ENCODE measurements around the gene WDR82. TPM values are rescaled to one million over a fixed set of nuclear protein-coding genes. Genes with fewer than 3 reads are reported as not detected.

Gene WDR82
- total RNA-seq, 2 donors from 2014 or later, result 57.1 to 60.9 TPM

DNA sequence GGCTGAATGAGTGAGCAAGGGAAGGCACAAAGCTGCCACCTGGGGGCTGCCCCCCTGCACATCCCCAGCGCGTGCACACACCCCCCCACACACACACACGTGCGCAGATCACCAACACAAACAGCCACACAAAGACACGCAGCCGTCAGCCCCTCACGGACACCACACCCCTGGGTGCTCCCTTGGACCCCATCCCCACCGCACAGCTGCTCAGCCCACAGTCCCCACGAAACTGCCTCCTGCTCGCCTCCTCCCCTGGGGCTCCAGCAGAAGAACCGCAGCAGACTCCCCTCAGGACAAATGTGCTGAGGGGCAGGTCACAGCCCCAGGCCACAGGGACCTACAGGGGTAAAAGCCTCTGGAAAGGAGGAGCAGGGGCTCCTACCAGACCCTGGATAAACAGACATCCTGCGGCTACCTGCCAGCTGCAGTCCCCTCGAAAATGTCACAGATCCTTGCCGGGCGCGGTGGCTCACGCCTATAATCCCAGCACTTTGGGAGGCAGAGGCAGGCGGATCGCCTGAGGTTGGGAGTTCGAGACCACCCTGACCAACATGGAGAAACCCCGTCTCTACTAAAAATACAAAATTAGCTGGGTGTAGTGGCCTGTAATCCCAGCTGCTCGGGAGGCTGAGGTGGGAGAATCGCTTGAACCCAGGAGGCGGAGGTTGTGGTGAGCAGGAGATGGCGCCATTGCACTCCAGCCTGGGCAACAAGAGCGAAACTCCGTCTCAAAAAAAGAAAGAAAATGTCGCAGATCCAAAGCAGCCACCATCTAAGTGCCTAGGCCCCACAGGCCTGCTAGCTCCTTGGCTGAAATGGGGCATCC is 46.0 kb downstream of the WDR82 start:
- DNase-seq, result no peak
- intact Hi-C loops (cut with DNase I, micrococcal nuclease), result loop anchor here (5.0 kb wide), 1 partner anchor 105 kb away; no protein-coding TSS in a partner anchor

DNA sequence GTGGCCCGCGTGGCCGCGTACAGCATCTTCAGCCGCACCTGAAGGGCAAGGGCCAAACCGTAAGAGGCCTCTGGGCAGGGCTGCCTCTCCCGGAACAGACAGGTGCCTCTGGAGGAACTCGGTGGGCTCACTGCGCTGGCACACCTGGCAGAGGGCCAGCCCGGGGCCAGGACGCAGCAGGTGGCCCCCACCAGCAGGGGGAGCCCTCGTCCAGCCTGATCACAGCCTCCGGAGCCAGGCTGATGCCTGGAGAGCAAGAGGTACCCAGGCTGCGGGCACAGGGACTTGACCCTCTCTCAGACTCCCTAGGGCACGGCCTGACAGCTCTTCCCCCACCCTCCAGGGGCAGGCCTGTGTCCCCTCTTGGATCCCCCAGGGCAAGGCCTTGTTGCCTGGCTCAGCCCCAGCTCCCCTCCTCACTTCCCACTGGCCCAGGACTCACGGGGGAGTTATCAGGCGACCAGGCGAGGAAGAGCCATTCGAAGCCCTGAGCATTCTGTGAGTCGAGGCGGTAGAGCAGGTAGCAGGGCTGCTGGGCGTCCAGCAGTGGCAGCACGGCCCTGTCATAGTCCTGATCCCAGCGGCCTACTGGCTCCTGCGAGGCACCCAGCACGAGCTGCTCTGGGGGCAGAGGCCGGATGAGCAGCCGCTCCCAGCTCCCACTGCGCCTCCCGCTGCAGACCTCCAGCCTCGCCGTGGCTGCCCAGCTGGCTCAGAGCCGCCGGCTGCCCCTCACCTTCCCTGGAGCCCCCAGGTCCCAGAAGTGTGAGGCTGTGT is 46.8 kb downstream of the WDR82 start:
- DNase-seq, result peak; percentile 69 to 86
- ATAC-seq, result peak; percentile 82
- intact Hi-C loops (cut with DNase I, micrococcal nuclease), result loop anchor here (5.0 kb wide), 1 partner anchor 106 kb away; no protein-coding TSS in a partner anchor

More for the DNA sequence above, 46.0 kb downstream of the WDR82 start:
- ATAC-seq, result no peak

DNA sequence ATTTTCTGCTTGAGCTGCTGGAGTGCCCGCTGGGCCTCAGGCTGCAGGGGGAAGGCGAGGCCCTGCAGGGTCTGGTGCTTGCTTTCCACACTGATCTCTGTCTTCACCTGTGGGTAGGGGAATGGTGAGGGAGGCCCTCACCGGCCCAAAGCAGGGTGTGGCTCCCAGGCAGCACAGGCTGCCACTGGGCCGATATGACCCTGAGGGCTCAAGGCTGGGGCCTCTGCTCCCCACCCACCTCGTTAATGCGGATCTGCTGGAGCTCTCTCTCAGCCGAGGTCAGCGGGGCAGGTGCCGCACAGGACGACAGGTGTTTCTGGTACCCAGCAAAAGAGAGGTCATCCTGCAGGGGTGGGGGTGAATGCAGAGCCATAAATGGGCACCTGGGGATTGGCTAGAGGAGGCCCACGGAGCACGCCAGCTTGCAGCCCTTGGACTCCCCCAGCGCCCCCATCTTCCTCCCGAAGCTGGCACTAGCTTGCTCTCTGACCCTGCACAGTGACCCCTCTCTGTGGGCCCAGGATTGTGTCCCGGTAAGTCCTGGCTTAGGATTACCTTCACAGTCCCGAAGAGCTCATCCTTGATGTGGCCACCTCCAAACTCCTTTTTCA is 47.5 kb downstream of the WDR82 start:
- intact Hi-C loops (cut with DNase I, micrococcal nuclease), result loop anchor here (5.0 kb wide), 1 partner anchor 106 kb away; no protein-coding TSS in a partner anchor
- DNase-seq, result no peak
- ATAC-seq, result no peak

DNA sequence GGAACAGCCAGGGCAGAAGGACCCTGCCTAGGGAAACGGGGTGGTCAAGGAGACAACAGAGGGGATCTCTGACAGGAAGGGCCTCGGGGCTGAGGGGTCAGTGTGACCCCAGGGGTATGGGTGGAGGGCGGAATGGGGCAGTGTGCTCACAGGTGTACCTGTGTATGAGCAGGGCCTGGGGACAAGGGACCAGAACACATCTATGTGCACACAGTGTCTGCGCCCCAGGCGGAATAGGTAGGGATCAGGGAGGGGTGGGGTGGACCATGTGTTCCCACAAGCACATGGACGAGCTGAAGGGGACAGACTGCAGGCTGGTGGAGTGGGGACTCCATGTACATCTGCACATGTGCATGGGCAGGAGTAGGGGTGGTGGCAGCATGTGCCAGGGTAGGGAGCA is 48.0 kb downstream of the WDR82 start:
- intact Hi-C loops (cut with DNase I, micrococcal nuclease), result loop anchor here (5.0 kb wide), 1 partner anchor 107 kb away; no protein-coding TSS in a partner anchor
- DNase-seq (no peak), ATAC-seq (no peak)

DNA sequence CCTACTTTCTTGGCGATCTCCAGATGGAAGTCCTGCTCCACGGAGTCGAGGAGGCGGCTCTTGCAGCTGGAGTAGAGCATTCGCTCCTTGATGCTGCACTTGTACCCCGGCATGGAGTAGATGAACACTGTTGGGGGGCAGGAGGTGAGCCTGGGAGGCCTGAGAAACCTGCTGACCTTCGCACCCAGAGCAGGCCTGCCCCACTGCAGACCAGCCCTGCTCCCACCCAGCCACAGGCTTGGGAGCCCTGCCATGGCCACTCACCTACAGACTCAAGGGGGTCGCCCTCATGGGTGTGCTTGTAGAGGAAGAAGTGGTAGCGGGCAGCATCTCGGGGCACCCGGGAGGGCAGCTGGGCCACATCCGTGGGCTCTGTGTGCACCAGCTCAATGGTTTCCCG is 48.8 kb downstream of the WDR82 start:
- intact Hi-C loops (cut with DNase I, micrococcal nuclease), result loop anchor here (5.0 kb wide), 1 partner anchor 108 kb away; no protein-coding TSS in a partner anchor
- DNase-seq (no peak), ATAC-seq (no peak)

DNA sequence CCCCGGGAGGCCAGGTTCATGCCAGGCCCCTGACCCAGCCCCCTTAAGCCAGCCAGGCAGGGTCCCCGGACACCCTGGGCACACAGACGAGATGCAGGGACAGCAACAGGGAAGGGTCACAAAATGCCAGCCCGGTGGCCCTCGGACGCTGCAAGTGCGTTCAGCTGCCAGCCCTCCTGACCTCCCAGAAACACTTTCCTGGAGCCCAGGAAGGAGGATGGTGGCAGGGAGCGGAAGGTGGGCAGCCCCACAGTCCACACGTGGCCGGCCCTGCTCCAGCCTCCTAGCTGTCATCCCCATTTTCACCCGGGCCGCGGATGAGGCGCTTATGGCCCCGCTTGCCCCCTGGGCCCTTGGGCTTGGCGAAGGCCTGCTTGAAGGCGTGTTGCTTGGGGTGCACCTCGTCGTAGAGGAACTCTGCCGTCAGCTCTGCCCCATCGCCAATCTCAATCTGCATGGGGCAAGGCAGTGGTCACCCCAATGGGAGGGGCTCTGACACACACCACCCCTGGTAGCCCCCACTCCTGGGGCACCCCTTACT is 49.6 kb downstream of the WDR82 start:
- ATAC-seq, result no peak
- intact Hi-C loops (cut with DNase I, micrococcal nuclease), result no loop called here
- DNase-seq, result no peak

DNA sequence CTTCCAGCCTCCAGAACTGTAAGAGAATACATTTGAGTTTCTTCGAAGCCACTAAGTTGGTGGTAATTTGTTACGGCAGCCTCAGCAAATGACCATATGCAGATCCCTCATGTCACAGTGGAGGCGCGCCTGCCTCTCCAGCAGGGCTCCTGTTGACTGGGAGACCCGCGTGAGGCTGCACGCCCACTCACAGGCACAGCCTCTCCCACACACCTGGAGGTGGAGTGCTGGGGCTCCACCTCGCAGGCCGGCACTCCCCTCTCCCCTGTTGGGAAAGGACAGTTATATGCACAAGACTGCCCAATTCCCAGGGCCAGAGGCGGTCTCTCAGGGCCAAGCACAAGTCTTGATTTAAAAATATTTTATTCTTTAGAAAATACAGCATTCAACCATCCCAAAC is 50.2 kb downstream of the WDR82 start:
- intact Hi-C loops (cut with DNase I, micrococcal nuclease), result no loop called here
- DNase-seq, result no peak
- no peak for ATAC-seq

DNA sequence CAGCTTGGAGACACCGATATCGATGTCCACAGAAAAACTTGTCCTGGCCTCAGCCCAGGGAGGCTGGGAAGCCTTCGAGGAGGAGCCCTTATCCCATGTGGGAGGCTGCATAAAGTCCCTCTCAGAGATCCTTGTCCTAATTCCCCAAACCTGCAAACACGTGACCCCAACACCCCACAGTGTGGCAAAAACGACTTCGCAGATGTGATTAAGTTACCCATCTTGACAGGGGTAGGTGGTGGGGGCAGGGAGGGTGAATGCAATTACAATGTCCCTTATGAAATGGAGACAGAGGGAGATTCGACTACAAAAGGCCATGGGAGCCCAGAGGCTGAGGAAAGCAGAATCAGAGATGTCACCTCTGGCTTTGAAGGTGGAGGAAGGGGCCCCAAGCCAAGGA is 50.7 kb downstream of the WDR82 start:
- DNase-seq (no peak), ATAC-seq (no peak)
- intact Hi-C loops (cut with DNase I, micrococcal nuclease), result no loop called here

DNA sequence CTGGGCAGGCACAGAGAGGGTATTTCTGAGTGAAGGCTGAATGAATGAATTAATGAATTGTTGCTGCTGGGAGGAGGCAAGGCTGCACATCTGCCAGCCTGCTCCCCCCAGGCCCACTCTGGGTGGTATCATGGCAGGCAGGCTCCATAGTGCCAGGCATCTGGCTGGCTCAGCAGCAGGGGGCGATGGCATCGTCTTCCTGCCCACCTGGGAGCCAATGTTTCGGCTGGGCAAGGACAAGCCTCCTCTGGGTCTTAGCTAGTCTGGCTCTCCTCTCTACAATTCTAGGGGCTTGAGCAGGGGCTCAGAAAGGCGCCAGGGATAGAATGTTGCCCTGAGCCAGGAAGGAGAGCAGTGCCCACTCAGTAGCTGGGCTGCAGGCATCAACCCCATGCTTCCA is 51.3 kb downstream of the WDR82 start:
- DNase-seq (no peak), ATAC-seq (no peak)
- intact Hi-C loops (cut with DNase I, micrococcal nuclease), result no loop called here

DNA sequence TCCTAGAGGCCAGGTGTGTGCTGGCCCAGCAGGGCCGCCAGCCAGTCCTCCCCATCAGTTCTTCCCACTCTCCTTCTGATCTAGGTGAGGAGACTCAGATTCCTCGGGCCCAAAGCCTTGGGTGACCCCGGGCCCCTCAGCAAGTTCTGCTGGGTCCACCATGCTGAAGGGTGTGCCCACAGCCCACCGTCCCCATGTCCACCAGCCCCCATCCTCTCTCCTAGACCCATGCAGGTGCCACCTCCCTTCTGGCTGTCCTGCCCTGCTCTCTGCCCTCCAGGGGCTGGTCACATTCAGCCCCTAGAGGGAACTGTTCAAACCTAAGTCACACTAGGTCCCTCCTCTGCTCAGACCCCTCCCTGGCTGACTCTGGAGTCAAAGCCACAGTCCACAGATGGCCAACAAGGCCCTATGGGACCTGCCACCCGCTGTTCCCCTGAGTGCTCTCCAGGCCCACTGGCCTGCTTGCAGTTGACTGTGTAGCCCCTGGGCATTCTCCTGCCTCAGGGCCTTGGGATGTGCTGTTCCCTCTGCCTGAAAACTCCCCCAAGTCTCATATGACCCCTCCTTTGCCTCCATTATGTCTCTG is 52.1 kb downstream of the WDR82 start:
- no peak for ATAC-seq
- DNase-seq, result no peak
- intact Hi-C loops (cut with DNase I, micrococcal nuclease), result no loop called here

DNA sequence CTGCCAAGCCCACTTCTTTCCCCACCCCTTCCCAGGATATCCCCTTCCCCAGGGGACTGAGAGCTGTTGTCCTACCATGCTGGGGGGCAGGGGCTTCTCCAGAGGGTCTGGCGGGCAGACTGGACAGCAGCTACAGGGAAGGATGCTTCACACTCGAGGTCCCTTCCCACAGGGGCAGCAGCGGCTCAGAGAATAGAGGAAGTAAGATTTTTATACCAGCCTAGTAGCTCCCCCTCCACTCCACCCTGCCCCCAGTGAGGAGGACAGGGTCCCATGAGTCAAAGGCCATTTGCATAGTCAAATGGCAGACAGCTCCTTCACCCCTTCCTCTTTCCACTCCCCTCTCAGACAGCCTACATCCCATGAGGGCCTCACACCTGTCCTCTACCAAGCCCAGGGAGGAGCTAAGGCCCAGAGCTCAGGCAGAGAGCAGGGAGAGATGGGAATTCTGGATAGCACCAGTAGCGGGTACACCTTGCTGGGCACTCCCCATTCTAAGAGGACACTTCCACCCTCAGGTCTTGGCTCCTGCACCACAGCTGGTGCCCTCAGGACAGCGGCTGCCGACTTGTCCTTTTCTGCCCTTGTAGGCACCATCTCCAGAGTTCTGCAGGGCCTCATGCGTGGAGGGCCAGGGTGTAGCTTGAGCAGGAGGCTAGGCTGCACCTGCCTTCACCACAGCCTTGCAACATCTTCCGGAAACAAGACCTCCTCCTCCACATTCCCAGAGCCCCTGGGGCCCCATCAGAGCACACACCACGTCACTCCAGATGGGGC is 52.8 kb downstream of the WDR82 start, which contains the start of gene TLR9:
Gene TLR9, minus strand, starts transcription at position 194 of the 777 bp plus-strand sequence. Its CDS starts 116 bp downstream, at position 78.
- intact Hi-C loops (cut with DNase I, micrococcal nuclease), result no loop called here
- ATAC-seq (peak; percentile 5), DNase-seq (peak in 1 of 2 donors; percentile 45)

DNA sequence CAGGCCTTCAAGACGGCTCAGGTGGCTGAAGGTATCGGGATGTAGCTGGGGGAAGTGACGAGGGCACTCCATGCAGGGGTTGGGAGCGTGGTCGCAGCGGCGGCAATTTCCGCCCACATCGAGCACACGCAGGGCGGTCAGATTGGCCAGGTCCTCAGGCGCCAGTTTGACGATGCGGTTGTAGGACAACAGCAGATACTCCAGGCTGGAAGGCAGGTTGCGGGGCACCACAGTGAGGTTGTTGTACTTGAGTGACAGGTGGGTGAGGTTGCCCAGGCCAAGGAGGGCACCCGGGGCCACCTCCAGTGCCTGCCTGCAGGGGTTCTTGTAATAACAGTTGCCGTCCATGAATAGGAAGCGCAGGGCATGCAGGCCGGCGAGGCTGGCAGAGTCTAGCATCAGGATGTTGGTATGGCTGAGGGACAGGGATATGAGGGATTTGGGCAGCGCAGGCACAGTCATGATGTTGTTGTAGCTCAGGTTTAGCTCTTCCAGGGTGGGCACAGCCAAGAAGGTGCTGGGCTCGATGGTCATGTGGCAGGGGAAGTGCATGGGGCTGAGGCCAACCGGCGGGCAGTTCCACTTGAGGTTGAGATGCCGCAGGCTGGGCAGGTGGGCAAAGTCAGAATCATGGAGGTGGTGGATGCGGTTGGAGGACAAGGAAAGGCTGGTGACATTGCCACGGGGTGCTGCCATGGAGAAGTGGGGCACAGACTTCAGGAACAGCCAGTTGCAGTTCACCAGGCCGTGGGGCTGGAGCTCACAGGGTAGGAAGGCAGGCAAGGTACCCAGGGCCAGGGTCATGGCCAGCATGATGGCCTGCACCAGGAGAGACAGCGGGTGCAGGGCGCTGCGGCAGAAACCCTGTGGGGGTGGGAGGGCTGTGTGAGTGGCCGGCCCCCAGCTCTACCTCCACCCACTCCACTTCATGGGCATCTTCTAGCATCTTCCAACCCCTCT is 54.7 kb downstream of the WDR82 start:
- intact Hi-C loops (cut with DNase I, micrococcal nuclease), result no loop called here
- ATAC-seq (no peak), DNase-seq (peak in 1 of 2 donors; percentile 14)

DNA sequence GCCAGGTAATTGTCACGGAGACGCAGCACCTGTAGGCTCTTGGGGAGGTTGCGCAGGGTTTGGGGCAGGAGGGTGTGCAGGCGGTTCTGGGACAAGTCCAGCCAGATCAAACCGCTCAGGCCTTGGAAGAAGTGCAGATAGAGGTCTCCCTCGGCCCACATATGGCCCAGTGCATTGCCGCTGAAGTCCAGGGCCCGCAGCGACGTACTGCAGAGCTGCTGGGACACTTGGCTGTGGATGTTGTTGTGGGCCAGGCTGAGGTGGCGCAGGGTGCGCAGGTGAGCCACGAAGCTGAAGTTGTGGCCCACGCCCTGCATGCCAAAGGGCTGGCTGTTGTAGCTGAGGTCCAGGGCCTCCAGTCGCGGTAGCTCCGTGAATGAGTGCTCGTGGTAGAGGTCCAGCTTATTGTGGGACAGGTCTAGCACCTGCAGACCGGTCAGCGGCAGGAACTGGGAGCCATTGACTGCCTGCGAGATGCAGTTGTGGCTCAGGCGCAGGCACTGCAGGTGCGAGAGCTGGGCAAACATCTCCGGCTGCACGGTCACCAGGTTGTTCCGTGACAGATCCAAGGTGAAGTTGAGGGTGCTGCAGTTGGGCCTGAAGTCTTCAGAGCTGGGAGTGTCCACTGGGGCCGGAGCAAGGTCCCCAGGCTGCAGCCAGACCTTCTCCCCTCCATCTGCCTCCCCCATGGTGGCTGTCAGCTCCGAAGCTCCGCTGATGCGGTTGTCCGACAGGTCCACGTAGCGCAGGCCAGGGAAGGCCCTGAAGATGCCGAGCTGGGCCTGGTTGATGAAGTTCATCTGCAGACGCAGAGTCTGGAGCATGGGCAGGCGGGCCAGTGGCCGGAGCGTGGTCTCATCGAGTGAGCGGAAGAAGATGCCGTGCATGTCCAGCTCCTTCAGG is 55.9 kb downstream of the WDR82 start:
- ATAC-seq (no peak), DNase-seq (peak in 1 of 2 donors; percentile 21)
- intact Hi-C loops (cut with DNase I, micrococcal nuclease), result no loop called here

DNA sequence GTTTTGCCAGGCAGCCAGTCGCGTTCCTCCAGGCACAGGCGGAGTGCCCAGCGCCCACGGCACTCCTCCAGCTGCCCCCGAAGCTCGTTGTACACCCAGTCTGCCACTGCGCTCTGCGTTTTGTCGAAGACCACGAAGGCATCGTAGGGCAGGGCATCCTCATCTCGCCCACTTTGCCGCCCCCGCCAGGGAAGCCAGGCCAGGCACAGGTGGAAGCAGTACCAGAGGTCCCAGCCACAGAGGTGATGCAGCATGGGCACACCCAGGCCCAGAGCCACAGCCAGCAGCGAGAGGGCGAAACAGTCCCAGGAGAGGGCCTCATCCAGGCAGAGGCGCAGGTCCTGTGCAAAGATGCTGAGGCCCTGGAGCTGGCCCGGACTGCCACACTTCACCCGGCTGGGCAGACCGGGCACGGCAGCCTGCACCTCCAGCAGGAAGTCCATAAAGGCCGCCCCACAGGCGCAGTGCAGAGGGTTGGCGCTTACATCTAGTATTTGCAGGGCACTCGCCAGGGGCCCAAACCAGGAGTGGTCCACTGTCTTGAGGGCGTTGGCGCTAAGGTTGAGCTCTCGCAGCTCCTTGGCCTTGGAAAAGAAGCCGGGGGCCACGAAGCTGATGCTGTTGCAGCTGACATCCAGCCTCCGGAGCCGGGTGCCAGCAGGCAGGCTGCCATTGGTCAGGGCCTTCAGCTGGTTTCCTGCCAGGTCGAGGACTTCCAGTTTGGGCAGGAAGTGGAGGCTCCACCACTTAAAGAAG is 56.7 kb downstream of the WDR82 start:
- intact Hi-C loops (cut with DNase I, micrococcal nuclease), result no loop called here
- peak in 1 of 2 donors; percentile 26 for DNase-seq
- no peak for ATAC-seq

DNA sequence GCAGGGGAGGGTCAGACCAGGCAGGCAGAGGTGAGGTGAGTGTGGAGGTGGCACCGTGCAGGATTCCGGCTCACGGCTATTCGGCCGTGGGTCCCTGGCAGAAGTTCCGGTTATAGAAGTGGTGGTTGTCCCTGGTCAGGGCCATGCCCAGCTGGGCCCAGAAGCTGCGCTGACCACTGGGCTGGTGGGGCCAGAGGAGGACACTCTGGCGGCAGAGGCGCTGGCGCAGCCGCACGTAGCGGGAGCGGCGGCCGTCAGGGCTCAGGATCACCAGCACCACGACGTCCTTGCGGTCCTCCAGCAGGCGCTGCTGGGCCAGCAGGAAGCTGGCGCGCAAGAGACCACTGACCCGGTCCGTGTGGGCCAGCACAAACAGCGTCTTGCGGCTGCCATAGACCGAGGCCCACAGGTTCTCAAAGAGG is 57.3 kb downstream of the WDR82 start:
- DNase-seq (peak in 1 of 2 donors; percentile 24), ATAC-seq (no peak)
- intact Hi-C loops (cut with DNase I, micrococcal nuclease), result no loop called here
